Measurements from ENCODE around the gene LMAN1L.

- TF ChIP-seq CTCF (IDR thresholded peaks at IDR 0.05) (no peak), POLR2A (IDR thresholded peaks at IDR 0.05) (no peak)
These were observed 32.6 kb downstream of the LMAN1L start for GRCh38 chr15:74845208-74845568.
